GM23248 (cell line): ENCODE data around the gene BHLHE23. TPM values are rescaled to one million over a fixed set of nuclear protein-coding genes. Genes with fewer than 3 reads are reported as not detected.

ENCODE experiments used
- DNase-seq: peaks from one replicate; pipeline ENCODE4 v3.0.0-alpha.2; 2015
- H2AFZ ChIP-seq: fragments of 200-600 bp; sonication (generic); 2 replicates; pipeline ENCODE4 v1.6.1; 2016; ENCODE audit warnings: antibody characterized with exemption
- H3F3A ChIP-seq: fragments of 200-600 bp; sonication (generic); 2 replicates; pipeline ENCODE4 v1.6.1; 2016; ENCODE audit warnings: mild to moderate bottlenecking, antibody characterized with exemption, mixed run types; ENCODE audit not compliant: insufficient read depth
- H3K27ac ChIP-seq: fragments of 200-600 bp; sonication (generic); 2 replicates; pipeline ENCODE4 v1.5.1; 2016; ENCODE audit warnings: mild to moderate bottlenecking
- H3K27me3 ChIP-seq: fragments of 200-600 bp; sonication (generic); replicated peaks from 2 replicates; pipeline ENCODE4 v1.6.1; 2016; ENCODE audit warnings: mild to moderate bottlenecking; ENCODE audit not compliant: insufficient read depth
- H3K36me3 ChIP-seq: fragments of 200-600 bp; sonication (generic); 2 replicates; pipeline ENCODE4 v1.6.1; 2016; ENCODE audit warnings: low read depth, mild to moderate bottlenecking
- H3K4me1 ChIP-seq: fragments of 200-600 bp; sonication (generic); 2 replicates; pipeline ENCODE4 v1.6.1; 2016; ENCODE audit warnings: mild to moderate bottlenecking; ENCODE audit not compliant: insufficient read depth
- H3K4me2 ChIP-seq: fragments of 200-600 bp; sonication (generic); one replicate; pipeline ENCODE4 v1.6.1; 2016; ENCODE audit warnings: mild to moderate bottlenecking; ENCODE audit not compliant: unreplicated experiment
- H3K4me3 ChIP-seq: fragments of 200-600 bp; sonication (generic); 2 replicates; pipeline ENCODE4 v1.5.1; 2016; ENCODE audit warnings: mild to moderate bottlenecking
- H3K79me2 ChIP-seq: fragments of 200-600 bp; sonication (generic); 2 replicates; pipeline ENCODE4 v1.6.1; 2016; ENCODE audit warnings: mild to moderate bottlenecking; ENCODE audit not compliant: insufficient read depth
- H3K9ac ChIP-seq: fragments of 200-600 bp; sonication (generic); 2 replicates; pipeline ENCODE4 v1.6.1; 2016; ENCODE audit warnings: mild to moderate bottlenecking
- H3K9me2 ChIP-seq: fragments of 200-600 bp; sonication (generic); 2 replicates; pipeline ENCODE4 v1.6.1; 2016; ENCODE audit warnings: mixed run types, mild to moderate bottlenecking, moderate library complexity; ENCODE audit not compliant: insufficient read depth
- H3K9me3 ChIP-seq: fragments of 200-600 bp; sonication (generic); one replicate; pipeline ENCODE4 v1.6.1; 2017; ENCODE audit warnings: low read depth
- H4K20me1 ChIP-seq: fragments of 200-600 bp; sonication (generic); 2 replicates; pipeline ENCODE4 v1.6.0; 2016; ENCODE audit not compliant: insufficient read depth
- EZH2 ChIP-seq: fragments of 200-600 bp; sonication (generic); IDR thresholded peaks from 2 replicates; pipeline ENCODE4 v1.6.1; 2018; ENCODE audit warnings: antibody characterized with exemption, mild to moderate bottlenecking; ENCODE audit not compliant: insufficient read depth, poor library complexity, severe bottlenecking
- EZH2phosphoT487 ChIP-seq: fragments of 200-600 bp; sonication (generic); IDR thresholded peaks from 2 replicates; pipeline ENCODE4 v1.6.1; 2018; ENCODE audit warnings: antibody characterized with exemption, moderate library complexity, mild to moderate bottlenecking, low read depth; ENCODE audit not compliant: insufficient read depth
- WGBS, 2 experiments: methylation state at CpG; one replicate each; pipeline ENCODE4 v1.1.6; 2015 to 2017; ENCODE audit warnings: low lambda C conversion rate in 2 of 2, low coverage in 1 of 2; ENCODE audit errors: missing lambda C conversion rate in 2 of 2; 5-methylcytosine and 5-hydroxymethylcytosine counted together
- in situ Hi-C: fragments of 300-500 bp; cut with MboI; formaldehyde crosslinking; loops from 2 replicates; pipeline ENCODE4 v1.15.0; 2020
- polyA plus RNA-seq: library from polyadenylated mRNA; unstranded; fragments of >200 nt; fragmentation: Nextera tagmentation; extraction: Ambion mirVana; gene quantifications from 2 replicates; pipeline ENCODE4 v1.2.1, GENCODE V29; 2016
- total RNA-seq: library from RNA; depleted of rRNA; stranded (reverse); fragments of >200 nt; shearing (Covaris generic); gene quantifications from 2 replicates; pipeline ENCODE4 v1.2.3, GENCODE V29; 2014

BHLHE23 gene
- total and polyA plus RNA-seq, 2 experiments from 2014 or later, result not detected

- in situ Hi-C loops, result no loop called here
- TF ChIP-seq EZH2phosphoT487 (no peak), EZH2 (no peak)
- no peak overlapping the region for H3K4me2 ChIP-seq
- H3K9me2 ChIP-seq, result no peaks in the 10 kb centered on the region
- peaks cover 63% of the 10 kb centered on the region for H3K27me3 ChIP-seq
- H3K36me3 ChIP-seq, result no peaks in the 10 kb centered on the region
- H3F3A ChIP-seq, result no peaks in the 10 kb centered on the region
- 74 to 79% methylated on average over 29 to 33 of the region's 33 CpGs for WGBS, 2 experiments
- H3K79me2 ChIP-seq, result no peaks in the 10 kb centered on the region
- H3K27ac ChIP-seq, result no peak overlapping the region
- H3K4me1 ChIP-seq, result no peaks in the 10 kb centered on the region
- no peaks in the 10 kb centered on the region for H3K9me3 ChIP-seq
- H2AFZ ChIP-seq, result no peak overlapping the region
- no peak overlapping the region for H3K4me3 ChIP-seq
- no peaks in the 10 kb centered on the region for H4K20me1 ChIP-seq
- no peak for DNase-seq
- no peak overlapping the region for H3K9ac ChIP-seq
Observed at GRCh38 chr20:63033794-63034709, 27.3 kb upstream of the BHLHE23 start.

- Histone ChIP-seq H4K20me1 (no peaks in the 10 kb centered on the region), H3K4me1 (no peaks in the 10 kb centered on the region), H3K79me2 (no peaks in the 10 kb centered on the region), H2AFZ (no peak overlapping the region), H3F3A (no peaks in the 10 kb centered on the region), H3K9me2 (no peaks in the 10 kb centered on the region), H3K36me3 (no peaks in the 10 kb centered on the region), H3K4me2 (no peak overlapping the region), H3K9ac (no peak overlapping the region), H3K27me3 (peaks cover 64% of the 10 kb centered on the region), H3K9me3 (no peaks in the 10 kb centered on the region), H3K27ac (no peak overlapping the region), H3K4me3 (no peak overlapping the region)
- 13 to 14% methylated on average over 32 to 34 of the region's 34 CpGs for WGBS, 2 experiments
- in situ Hi-C loops, result no loop called here
- no peak for DNase-seq
- TF ChIP-seq EZH2phosphoT487, result no peak
- TF ChIP-seq EZH2, result no peak
Observed at GRCh38 chr20:63032861-63033793, 26.4 kb upstream of the BHLHE23 start.

- 56% methylated on average over 21 to 22 of the region's 22 CpGs for WGBS, 2 experiments
- TF ChIP-seq EZH2 (no peak), EZH2phosphoT487 (no peak)
Observed at GRCh38 chr20:63032026-63032800, 25.4 kb upstream of the BHLHE23 start.

More at GRCh38 chr20:63032026-63032800, 25.4 kb upstream of the BHLHE23 start:
- Histone ChIP-seq H3K4me2 (no peak overlapping the region), H4K20me1 (no peaks in the 10 kb centered on the region), H3K79me2 (no peaks in the 10 kb centered on the region), H2AFZ (no peak overlapping the region), H3K9me3 (no peaks in the 10 kb centered on the region), H3K36me3 (no peaks in the 10 kb centered on the region), H3F3A (no peaks in the 10 kb centered on the region), H3K27ac (no peak overlapping the region), H3K4me3 (no peak overlapping the region), H3K4me1 (no peaks in the 10 kb centered on the region), H3K9ac (no peak overlapping the region), H3K9me2 (no peaks in the 10 kb centered on the region), H3K27me3 (peaks cover 56% of the 10 kb centered on the region)
- in situ Hi-C loops, result no loop called here
- DNase-seq, result no peak
